ENCODE results near the gene IPO4.

The IPO4 gene

GRCh38 chr14:24216345-24216699, 27.7 kb upstream of the IPO4 start:
- TF ChIP-seq EP300 (IDR thresholded peaks at IDR 0.05; ENCODE audit: borderline replicate concordance) (no peak), ZBTB7A (IDR thresholded peaks at IDR 0.05; ENCODE audit: low read depth) (no peak), NFIC (IDR thresholded peaks at IDR 0.05) (no peak), RAD21 (IDR thresholded peaks at IDR 0.05; ENCODE audit: low read depth) (no peak), TCF12 (IDR thresholded peaks at IDR 0.05; ENCODE audit: low read depth) (no peak), CEBPB (IDR thresholded peaks at IDR 0.05) (no peak), EGR1 (IDR thresholded peaks at IDR 0.05) (no peak), CREB1 (IDR thresholded peaks at IDR 0.05; ENCODE audit: low read depth) (no peak), FOXM1 (IDR thresholded peaks at IDR 0.05; ENCODE audit: borderline replicate concordance, low read depth) (no peak), USF1 (IDR thresholded peaks at IDR 0.05) (no peak), MAX (IDR thresholded peaks at IDR 0.05) (no peak), REST (IDR thresholded peaks at IDR 0.05; ENCODE audit: low read depth) (no peak)

- TF ChIP-seq YY1 (IDR thresholded peaks at IDR 0.05; ENCODE audit: low read depth) (peak; percentile 87), FOXM1 (IDR thresholded peaks at IDR 0.05; ENCODE audit: borderline replicate concordance, low read depth) (no peak), CREB1 (IDR thresholded peaks at IDR 0.05; ENCODE audit: low read depth) (peak; percentile 80), NFIC (IDR thresholded peaks at IDR 0.05) (no peak), TEAD4 (IDR thresholded peaks at IDR 0.05) (no peak), RAD21 (IDR thresholded peaks at IDR 0.05; ENCODE audit: low read depth) (peak; percentile 62), MAX (IDR thresholded peaks at IDR 0.05) (peak; percentile 70), EP300 (IDR thresholded peaks at IDR 0.05; ENCODE audit: borderline replicate concordance) (no peak; the same call in 1 of the 2 replicates), USF1 (IDR thresholded peaks at IDR 0.05) (no peak), ZBTB7A (IDR thresholded peaks at IDR 0.05; ENCODE audit: low read depth) (no peak), REST (IDR thresholded peaks at IDR 0.05; ENCODE audit: low read depth) (no peak), EGR1 (IDR thresholded peaks at IDR 0.05) (no peak), CEBPB (IDR thresholded peaks at IDR 0.05) (peak; percentile 94), TAF1 (IDR thresholded peaks at IDR 0.05; ENCODE audit: low read depth) (peak; percentile 63; the same call in 1 of the 2 replicates)
Observed at GRCh38 chr14:24215495-24216344, 27.1 kb upstream of the IPO4 start, which contains the start of gene MDP1. Gene MDP1 (minus strand): TSS chr14:24216066. CDS start chr14:24215955, 111 bp downstream.

- TF ChIP-seq FOXM1 (IDR thresholded peaks at IDR 0.05; ENCODE audit: borderline replicate concordance, low read depth) (no peak), RAD21 (IDR thresholded peaks at IDR 0.05; ENCODE audit: low read depth) (no peak), TCF12 (IDR thresholded peaks at IDR 0.05; ENCODE audit: low read depth) (no peak), TEAD4 (IDR thresholded peaks at IDR 0.05) (no peak), USF1 (IDR thresholded peaks at IDR 0.05) (no peak), EP300 (IDR thresholded peaks at IDR 0.05; ENCODE audit: borderline replicate concordance) (no peak), YY1 (IDR thresholded peaks at IDR 0.05; ENCODE audit: low read depth) (no peak), MAX (IDR thresholded peaks at IDR 0.05) (no peak), ZBTB7A (IDR thresholded peaks at IDR 0.05; ENCODE audit: low read depth) (no peak), CREB1 (IDR thresholded peaks at IDR 0.05; ENCODE audit: low read depth) (no peak), CEBPB (IDR thresholded peaks at IDR 0.05) (no peak), REST (IDR thresholded peaks at IDR 0.05; ENCODE audit: low read depth) (no peak)
Observed at GRCh38 chr14:24213866-24214662, 25.4 kb upstream of the IPO4 start.
